ENCODE data around the gene CTDSP2. TPM values are rescaled to one million over a fixed set of nuclear protein-coding genes. Genes with fewer than 3 reads are reported as not detected.

CTDSP2 gene
- total RNA-seq, 1 donor from 2014 or later, result 129 TPM

DNA sequence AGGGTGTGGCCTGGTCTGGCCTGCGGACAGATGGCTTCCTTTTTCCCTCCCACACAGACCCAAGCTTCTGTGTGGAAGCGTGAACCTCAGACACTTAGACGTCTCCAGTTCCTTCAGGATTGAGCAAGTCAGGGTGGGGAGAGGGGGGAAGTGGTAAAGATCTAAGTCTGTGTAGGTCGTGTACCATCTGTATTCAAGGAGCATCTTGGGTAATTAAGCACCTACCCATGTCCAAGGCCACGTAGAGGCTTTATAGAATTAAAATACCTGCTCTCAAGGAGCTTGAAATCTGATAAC, 29.7 kb downstream of the CTDSP2 start:
- TF ChIP-seq, protein P1, sequence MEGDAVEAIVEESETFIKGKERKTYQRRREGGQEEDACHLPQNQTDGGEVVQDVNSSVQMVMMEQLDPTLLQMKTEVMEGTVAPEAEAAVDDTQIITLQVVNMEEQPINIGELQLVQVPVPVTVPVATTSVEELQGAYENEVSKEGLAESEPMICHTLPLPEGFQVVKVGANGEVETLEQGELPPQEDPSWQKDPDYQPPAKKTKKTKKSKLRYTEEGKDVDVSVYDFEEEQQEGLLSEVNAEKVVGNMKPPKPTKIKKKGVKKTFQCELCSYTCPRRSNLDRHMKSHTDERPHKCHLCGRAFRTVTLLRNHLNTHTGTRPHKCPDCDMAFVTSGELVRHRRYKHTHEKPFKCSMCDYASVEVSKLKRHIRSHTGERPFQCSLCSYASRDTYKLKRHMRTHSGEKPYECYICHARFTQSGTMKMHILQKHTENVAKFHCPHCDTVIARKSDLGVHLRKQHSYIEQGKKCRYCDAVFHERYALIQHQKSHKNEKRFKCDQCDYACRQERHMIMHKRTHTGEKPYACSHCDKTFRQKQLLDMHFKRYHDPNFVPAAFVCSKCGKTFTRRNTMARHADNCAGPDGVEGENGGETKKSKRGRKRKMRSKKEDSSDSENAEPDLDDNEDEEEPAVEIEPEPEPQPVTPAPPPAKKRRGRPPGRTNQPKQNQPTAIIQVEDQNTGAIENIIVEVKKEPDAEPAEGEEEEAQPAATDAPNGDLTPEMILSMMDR (IDR thresholded peaks at IDR 0.05), result no peak
- H3K4me1 ChIP-seq, result peaks cover 0 to 21% of the 10 kb centered on the region in 2 donors
- intact Hi-C loops (cut with DNase I), result no loop called here
- no peaks in the 10 kb centered on the region for H3K9me3 ChIP-seq
- no peak overlapping the region for H3K4me3 ChIP-seq
- H3K27me3 ChIP-seq, result no peaks in the 10 kb centered on the region
- peak overlapping the region; percentile 61 to 69 for H3K27ac ChIP-seq
- peaks cover 21 to 42% of the 10 kb centered on the region in 2 donors for H3K36me3 ChIP-seq
- DNase-seq (ENCODE audit: low spot score in 2 of 2), result peak in 1 of 2 donors; percentile 74

DNA sequence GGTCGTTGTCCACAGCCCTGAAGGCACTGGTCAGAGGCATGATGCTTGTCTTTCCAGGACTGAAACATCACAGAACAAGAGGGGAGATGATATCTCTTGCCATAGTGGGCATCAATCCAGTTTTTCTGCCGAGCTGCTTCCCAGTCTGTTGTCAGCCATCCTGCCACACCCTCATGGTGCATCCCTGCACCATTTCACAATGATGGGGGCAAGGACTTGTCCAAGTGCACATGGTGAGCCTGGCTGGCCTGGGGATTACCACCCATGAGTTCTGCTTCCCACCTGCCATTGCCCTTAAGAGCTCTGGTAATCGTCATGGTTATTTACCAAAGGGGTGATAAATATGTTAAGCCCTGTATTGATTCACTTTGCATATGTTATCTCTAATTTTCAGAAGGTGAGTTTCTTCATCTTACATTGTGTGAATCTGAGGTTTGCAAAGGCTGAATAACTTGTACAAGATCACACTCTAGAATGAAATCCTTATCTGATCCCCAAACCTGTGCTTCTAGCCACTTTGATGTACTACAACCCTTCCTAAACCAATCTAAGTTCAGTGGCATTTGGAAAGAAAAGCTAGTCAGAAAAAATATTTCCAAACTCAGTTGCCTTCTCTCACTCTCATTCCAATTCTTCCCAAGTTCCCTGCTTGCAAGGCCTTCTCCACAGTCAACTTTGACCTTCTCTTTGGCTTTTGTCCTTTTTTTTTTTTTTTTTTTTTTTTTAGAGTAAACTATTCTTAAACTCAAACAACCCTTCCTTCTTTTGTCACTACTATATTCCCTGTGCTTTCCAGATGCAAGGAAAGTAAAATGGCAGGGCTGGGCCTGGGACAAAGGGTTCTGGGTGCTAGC, 30.3 kb downstream of the CTDSP2 start:
- Histone ChIP-seq H3K9me3 (no peaks in the 10 kb centered on the region), H3K27me3 (no peaks in the 10 kb centered on the region), H3K4me3 (no peak overlapping the region), H3K27ac (peak overlapping the region; percentile 61 to 69), H3K36me3 (peaks cover 20 to 36% of the 10 kb centered on the region in 2 donors), H3K4me1 (peaks cover 0 to 21% of the 10 kb centered on the region in 2 donors)
- TF ChIP-seq, protein P1 (IDR thresholded peaks at IDR 0.05), result no peak
- intact Hi-C loops (cut with DNase I), result no loop called here
- no peak for DNase-seq (ENCODE audit: low spot score in 2 of 2)

DNA sequence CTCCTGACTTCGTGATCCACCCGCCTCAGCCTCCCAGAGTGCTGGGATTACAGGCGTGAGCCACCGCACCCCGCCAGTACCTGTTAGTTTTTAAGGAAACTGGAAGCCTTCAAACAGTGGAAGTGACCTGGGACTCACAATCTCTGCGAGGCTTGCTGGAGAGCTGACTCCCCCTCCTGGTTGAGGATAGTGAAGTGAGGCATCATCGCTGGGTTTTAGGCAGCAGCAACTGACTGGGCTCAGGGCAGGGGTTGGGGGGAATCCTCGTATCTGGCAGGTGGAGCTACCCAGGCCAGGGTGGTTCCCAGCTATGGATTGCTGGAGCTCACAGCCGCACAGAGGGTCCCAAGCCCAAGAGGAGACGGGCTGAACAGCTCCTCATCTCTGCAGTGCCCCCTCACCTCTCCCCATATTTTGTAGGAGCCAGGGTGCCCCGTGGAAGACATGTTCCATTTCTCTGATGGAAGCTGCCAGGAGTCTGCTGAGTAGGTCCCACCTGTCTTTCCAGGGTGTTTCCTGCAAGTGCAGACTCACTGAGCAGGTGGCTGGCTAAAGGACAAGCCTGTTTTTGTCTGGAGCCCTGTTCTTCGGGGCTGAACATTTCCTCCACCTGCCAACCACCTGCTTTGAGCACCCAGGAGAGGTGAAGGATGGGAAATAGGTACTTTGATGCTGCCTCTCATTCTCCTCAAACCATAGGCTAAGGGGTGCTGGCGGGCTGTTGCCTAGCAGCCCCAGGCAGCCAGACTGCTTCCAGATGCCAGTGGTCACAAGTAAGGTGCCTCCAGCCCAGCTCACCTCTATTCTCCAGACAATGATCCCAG, 31.1 kb downstream of the CTDSP2 start:
- Histone ChIP-seq H3K27ac (no peak overlapping the region), H3K4me1 (peaks cover 0 to 21% of the 10 kb centered on the region in 2 donors), H3K4me3 (no peak overlapping the region), H3K36me3 (peaks cover 21 to 35% of the 10 kb centered on the region in 2 donors), H3K27me3 (no peaks in the 10 kb centered on the region), H3K9me3 (no peaks in the 10 kb centered on the region)
- intact Hi-C loops (cut with DNase I), result no loop called here
- TF ChIP-seq, protein P1 (IDR thresholded peaks at IDR 0.05), result no peak
- DNase-seq (ENCODE audit: low spot score in 2 of 2), result no peak

DNA sequence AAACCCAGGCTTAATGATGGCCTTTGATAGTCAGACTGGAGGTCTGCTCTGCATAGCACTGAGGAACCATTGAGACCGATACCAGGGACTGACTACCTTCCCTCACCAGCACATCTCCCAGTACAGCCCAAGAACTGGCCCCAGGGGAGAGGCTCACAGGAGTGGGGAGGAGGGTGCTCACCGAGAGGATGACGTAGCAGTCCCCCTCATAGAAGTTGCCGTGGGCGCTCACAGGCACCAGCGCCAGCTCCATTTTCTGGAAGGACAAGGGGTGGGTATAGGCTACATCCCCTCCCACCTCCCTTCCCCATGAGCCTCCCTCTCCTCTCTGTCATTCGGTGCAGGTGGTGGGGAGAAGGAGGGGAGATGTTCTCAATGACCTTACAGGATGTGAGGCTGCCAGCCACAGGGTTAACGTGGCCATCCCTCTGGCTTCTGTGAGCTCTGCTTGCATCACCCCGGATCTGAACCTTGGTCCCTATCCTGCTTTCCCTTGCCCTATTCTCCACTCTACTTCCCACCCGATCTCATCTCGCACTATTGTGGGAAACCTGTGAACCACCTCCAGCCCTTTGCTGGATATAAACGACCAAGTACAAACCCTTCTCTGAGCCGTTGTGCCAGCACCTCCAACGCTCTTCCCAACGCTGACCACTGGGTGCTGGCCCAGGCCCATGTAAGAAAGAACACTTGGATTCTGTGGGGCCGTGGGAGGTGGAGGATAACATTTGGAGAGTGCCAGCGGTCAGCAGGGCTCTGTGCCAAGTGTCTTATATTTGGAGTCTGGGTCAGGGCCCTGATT, 32.4 kb downstream of the CTDSP2 start:
- H3K4me3 ChIP-seq, result no peak overlapping the region
- intact Hi-C loops (cut with DNase I), result no loop called here
- H3K36me3 ChIP-seq, result peaks cover 23 to 41% of the 10 kb centered on the region in 2 donors
- TF ChIP-seq, protein P1 (IDR thresholded peaks at IDR 0.05), result peak in 1 of 3 experiments; percentile 31
- peaks cover 0 to 21% of the 10 kb centered on the region in 2 donors for H3K4me1 ChIP-seq
- peak in 1 of 2 donors; percentile 72 for DNase-seq (ENCODE audit: low spot score in 2 of 2)
- H3K27ac ChIP-seq, result no peak overlapping the region
- no peaks in the 10 kb centered on the region for H3K27me3 ChIP-seq
- H3K9me3 ChIP-seq, result no peaks in the 10 kb centered on the region
